ENCODE measurements around the gene ZNF451.

The ZNF451 gene

DNA sequence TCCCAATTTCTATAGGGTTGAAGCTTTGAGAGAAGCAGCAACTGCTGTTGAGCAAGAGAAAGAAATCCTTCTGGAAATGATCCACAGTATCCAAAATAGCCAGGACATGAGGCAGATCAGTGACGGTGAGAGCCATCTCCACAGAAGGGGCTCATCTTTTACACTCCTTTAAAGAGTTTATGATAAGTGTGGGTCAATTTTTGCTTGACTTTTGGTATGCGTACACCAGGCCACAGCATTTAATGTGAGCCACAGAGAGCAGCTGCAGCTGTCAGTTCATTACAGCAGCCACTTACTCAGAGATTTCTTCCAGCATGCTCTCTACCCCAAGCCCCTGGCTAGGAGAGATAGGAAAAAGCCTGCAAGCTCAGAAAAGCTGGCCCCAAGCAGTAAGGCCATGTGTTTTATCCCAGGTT lies 92.0 kb downstream of the ZNF451 start:
- H3K36me3 Mint-ChIP-seq (ENCODE audit: low read depth), result peaks cover 21% of the 10 kb centered on the region
- H3K4me1 Mint-ChIP-seq (ENCODE audit: low read depth), result peaks cover 13% of the 10 kb centered on the region
- H3K27me3 Mint-ChIP-seq (ENCODE audit: low read depth), result no peaks in the 10 kb centered on the region
- H3K9me3 Mint-ChIP-seq, result no peaks in the 10 kb centered on the region
- H3K27ac Mint-ChIP-seq, result no peak overlapping the region
- no peak overlapping the region for H3K4me3 Mint-ChIP-seq

DNA sequence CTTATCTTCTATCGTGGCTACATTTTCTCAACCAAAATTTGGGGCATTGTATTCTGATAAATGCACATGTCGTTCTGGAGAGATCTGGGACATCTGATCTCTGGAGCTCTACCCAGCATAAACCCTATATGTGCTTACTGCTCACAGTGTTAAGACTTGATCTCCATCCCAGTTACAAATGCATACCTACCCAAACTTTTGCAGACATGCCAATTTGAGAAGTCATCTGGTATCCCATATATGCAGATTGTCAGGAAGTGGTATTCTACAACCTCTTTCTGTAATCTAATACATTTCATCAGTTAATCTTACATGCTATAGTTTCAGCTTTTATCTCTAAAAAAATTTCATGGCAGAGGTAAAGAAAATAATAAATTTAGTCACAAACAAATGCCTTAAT lies 93.3 kb downstream of the ZNF451 start:
- H3K4me3 Mint-ChIP-seq, result no peak overlapping the region
- no peaks in the 10 kb centered on the region for H3K9me3 Mint-ChIP-seq
- peaks cover 13% of the 10 kb centered on the region for H3K4me1 Mint-ChIP-seq (ENCODE audit: low read depth)
- no peaks in the 10 kb centered on the region for H3K27me3 Mint-ChIP-seq (ENCODE audit: low read depth)
- H3K27ac Mint-ChIP-seq, result no peak overlapping the region
- H3K36me3 Mint-ChIP-seq (ENCODE audit: low read depth), result peaks cover 21% of the 10 kb centered on the region

DNA sequence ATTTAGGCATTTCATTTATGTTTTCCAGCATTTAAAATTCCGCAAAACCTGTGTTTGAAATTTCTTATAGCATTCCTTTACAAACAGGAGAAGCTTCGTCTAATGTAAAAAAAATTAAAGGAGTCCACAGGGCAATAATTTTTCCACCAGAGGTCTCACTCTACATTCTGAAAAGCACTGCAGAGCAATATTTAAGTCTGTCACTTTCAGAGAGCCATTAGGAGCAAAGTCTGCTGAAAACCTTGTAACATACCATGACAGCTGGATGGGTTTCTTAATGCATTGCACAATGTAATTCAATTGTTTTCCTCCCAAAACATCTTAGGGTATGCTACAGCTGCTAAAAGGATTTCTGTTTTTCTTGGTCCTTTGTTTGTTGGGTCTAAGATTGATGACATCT lies 100.2 kb downstream of the ZNF451 start:
- Mint-ChIP-seq H3K27me3 (ENCODE audit: low read depth) (no peaks in the 10 kb centered on the region), H3K9me3 (no peaks in the 10 kb centered on the region), H3K4me1 (ENCODE audit: low read depth) (peaks cover 5% of the 10 kb centered on the region), H3K36me3 (ENCODE audit: low read depth) (peaks cover 13% of the 10 kb centered on the region), H3K4me3 (no peak overlapping the region), H3K27ac (no peak overlapping the region)

GRCh38 chr6:57193177-57193576 lies 103.2 kb downstream of the ZNF451 start:
- H3K4me1 Mint-ChIP-seq (ENCODE audit: low read depth), result no peaks in the 10 kb centered on the region
- no peaks in the 10 kb centered on the region for H3K27me3 Mint-ChIP-seq (ENCODE audit: low read depth)
- no peak overlapping the region for H3K27ac Mint-ChIP-seq
- H3K9me3 Mint-ChIP-seq, result no peaks in the 10 kb centered on the region
- H3K36me3 Mint-ChIP-seq (ENCODE audit: low read depth), result peaks cover 14% of the 10 kb centered on the region
- H3K4me3 Mint-ChIP-seq, result no peak overlapping the region

- H3K36me3 Mint-ChIP-seq (ENCODE audit: low read depth), result peaks cover 14% of the 10 kb centered on the region
- no peaks in the 10 kb centered on the region for H3K9me3 Mint-ChIP-seq
- H3K4me3 Mint-ChIP-seq, result no peak overlapping the region
- H3K27me3 Mint-ChIP-seq (ENCODE audit: low read depth), result no peaks in the 10 kb centered on the region
- H3K4me1 Mint-ChIP-seq (ENCODE audit: low read depth), result peaks cover 2% of the 10 kb centered on the region
- H3K27ac Mint-ChIP-seq, result no peak overlapping the region
These were observed 105.5 kb downstream of the ZNF451 start for GRCh38 chr6:57195457-57195856.

- no peaks in the 10 kb centered on the region for H3K9me3 Mint-ChIP-seq
- H3K4me1 Mint-ChIP-seq (ENCODE audit: low read depth), result peaks cover 2% of the 10 kb centered on the region
- no peak overlapping the region for H3K4me3 Mint-ChIP-seq
- no peaks in the 10 kb centered on the region for H3K27me3 Mint-ChIP-seq (ENCODE audit: low read depth)
- no peak overlapping the region for H3K27ac Mint-ChIP-seq
- peaks cover 9% of the 10 kb centered on the region for H3K36me3 Mint-ChIP-seq (ENCODE audit: low read depth)
These were observed 109.1 kb downstream of the ZNF451 start for GRCh38 chr6:57198926-57199636.

DNA sequence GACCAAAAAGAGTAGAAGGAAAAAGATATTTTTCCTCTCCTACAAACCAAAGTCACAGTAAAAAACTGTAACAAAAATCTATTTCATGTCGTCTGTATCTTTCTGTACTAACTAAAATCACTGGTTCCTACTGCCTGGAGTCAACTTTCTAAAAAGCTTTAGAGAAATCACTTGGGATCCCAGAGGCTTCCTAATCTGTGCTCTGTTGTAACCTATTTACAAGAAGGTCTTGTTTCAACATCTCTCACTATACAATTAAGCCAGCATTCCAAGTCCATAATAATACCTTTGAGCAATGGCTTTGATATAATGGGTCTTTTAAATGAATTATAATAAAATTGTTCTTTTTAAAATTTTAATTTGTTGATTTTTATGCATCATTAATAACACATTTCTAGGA lies 111.7 kb downstream of the ZNF451 start:
- H3K9me3 Mint-ChIP-seq, result no peaks in the 10 kb centered on the region
- no peak overlapping the region for H3K4me3 Mint-ChIP-seq
- no peaks in the 10 kb centered on the region for H3K27me3 Mint-ChIP-seq (ENCODE audit: low read depth)
- H3K4me1 Mint-ChIP-seq (ENCODE audit: low read depth), result peaks cover 5% of the 10 kb centered on the region
- no peak overlapping the region for H3K27ac Mint-ChIP-seq
- peaks cover 2% of the 10 kb centered on the region for H3K36me3 Mint-ChIP-seq (ENCODE audit: low read depth)

- H3K36me3 Mint-ChIP-seq (ENCODE audit: low read depth), result peaks cover 2% of the 10 kb centered on the region
- no peaks in the 10 kb centered on the region for H3K9me3 Mint-ChIP-seq
- H3K27me3 Mint-ChIP-seq (ENCODE audit: low read depth), result no peaks in the 10 kb centered on the region
- H3K27ac Mint-ChIP-seq, result no peak overlapping the region
- peaks cover 4% of the 10 kb centered on the region for H3K4me1 Mint-ChIP-seq (ENCODE audit: low read depth)
- H3K4me3 Mint-ChIP-seq, result no peak overlapping the region
These were observed 115.8 kb downstream of the ZNF451 start for GRCh38 chr6:57205550-57206328.

- Mint-ChIP-seq H3K9me3 (no peaks in the 10 kb centered on the region), H3K36me3 (ENCODE audit: low read depth) (peaks cover 2% of the 10 kb centered on the region), H3K4me1 (ENCODE audit: low read depth) (peaks cover 4% of the 10 kb centered on the region), H3K4me3 (no peak overlapping the region), H3K27ac (no peak overlapping the region), H3K27me3 (ENCODE audit: low read depth) (no peaks in the 10 kb centered on the region)
These were observed 117.2 kb downstream of the ZNF451 start for GRCh38 chr6:57207141-57207540.

GRCh38 chr6:57207872-57208271 lies 117.9 kb downstream of the ZNF451 start:
- Mint-ChIP-seq H3K4me1 (ENCODE audit: low read depth) (peaks cover 4% of the 10 kb centered on the region), H3K36me3 (ENCODE audit: low read depth) (peaks cover 2% of the 10 kb centered on the region), H3K4me3 (no peak overlapping the region), H3K9me3 (no peaks in the 10 kb centered on the region), H3K27me3 (ENCODE audit: low read depth) (no peaks in the 10 kb centered on the region), H3K27ac (no peak overlapping the region)

DNA sequence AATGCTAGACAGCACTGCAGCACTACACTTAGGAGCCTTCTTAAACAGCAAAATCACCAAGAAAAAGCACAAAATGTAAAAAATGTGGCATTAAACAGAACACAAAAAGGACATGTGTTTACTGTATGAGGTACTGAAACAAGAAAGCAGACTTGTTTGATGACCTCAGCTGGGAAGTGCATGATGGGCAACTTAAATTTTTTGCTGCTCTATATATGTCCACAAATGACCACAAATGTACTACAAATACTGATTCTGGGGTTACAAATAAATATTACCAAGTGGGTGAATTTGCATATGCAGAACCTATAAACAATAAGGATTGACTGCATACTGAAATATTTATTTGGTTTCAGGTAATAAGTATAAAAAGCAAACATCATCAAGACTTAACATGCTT lies 119.0 kb downstream of the ZNF451 start:
- H3K4me3 Mint-ChIP-seq, result no peak overlapping the region
- peaks cover 10% of the 10 kb centered on the region for H3K4me1 Mint-ChIP-seq (ENCODE audit: low read depth)
- no peak overlapping the region for H3K27ac Mint-ChIP-seq
- H3K36me3 Mint-ChIP-seq (ENCODE audit: low read depth), result peaks cover 2% of the 10 kb centered on the region
- H3K9me3 Mint-ChIP-seq, result no peaks in the 10 kb centered on the region
- no peaks in the 10 kb centered on the region for H3K27me3 Mint-ChIP-seq (ENCODE audit: low read depth)

DNA sequence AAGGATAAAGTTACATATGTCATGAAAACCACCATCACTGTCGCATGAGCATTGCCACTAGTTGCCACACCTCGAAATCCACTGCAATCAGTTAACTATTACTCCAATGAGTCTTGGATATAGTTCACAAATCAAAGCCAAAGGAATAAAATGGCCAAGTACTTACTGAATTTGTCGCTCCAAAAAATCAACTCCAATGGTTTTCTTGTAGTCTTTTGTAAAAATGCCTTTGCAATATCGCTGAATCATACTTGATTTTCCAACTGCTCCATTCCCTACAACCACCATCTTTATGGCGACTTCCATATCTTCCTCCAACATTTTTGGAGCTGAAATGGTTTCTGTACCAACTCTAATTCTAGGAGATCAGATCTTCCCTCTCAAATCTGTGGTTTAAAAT lies 120.1 kb downstream of the ZNF451 start:
- Mint-ChIP-seq H3K27ac (no peak overlapping the region), H3K36me3 (ENCODE audit: low read depth) (peaks cover 8% of the 10 kb centered on the region), H3K4me1 (ENCODE audit: low read depth) (peaks cover 20% of the 10 kb centered on the region), H3K9me3 (peaks cover 6% of the 10 kb centered on the region), H3K27me3 (ENCODE audit: low read depth) (no peaks in the 10 kb centered on the region), H3K4me3 (no peak overlapping the region)

DNA sequence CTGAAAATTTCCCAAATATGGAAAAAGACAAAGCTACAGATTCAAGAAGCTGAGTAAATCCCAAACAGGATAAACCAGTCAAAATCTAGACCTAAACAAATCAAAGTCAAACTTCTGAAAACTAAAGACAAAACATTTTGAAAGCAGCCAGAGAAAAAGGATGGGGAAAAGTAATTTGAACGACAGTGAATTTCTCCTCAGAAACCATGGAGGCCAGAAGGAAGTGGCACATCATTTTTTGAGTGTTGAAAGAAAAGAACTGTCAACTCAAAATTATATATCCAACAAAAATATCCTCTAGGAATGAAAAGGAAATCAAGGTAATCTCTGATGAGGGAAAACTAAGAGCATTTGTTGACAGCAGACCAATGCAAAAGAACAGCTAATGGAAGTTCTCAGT lies 125.3 kb downstream of the ZNF451 start:
- Mint-ChIP-seq H3K36me3 (ENCODE audit: low read depth) (peaks cover 11% of the 10 kb centered on the region), H3K27ac (no peak overlapping the region), H3K4me1 (ENCODE audit: low read depth) (peaks cover 35% of the 10 kb centered on the region), H3K4me3 (no peak overlapping the region), H3K27me3 (ENCODE audit: low read depth) (peaks cover 6% of the 10 kb centered on the region), H3K9me3 (peaks cover 7% of the 10 kb centered on the region)

GRCh38 chr6:57216235-57217101 lies 126.5 kb downstream of the ZNF451 start:
- peaks cover 7% of the 10 kb centered on the region for H3K9me3 Mint-ChIP-seq
- H3K27ac Mint-ChIP-seq, result no peak overlapping the region
- peaks cover 11% of the 10 kb centered on the region for H3K36me3 Mint-ChIP-seq (ENCODE audit: low read depth)
- H3K4me1 Mint-ChIP-seq (ENCODE audit: low read depth), result peaks cover 38% of the 10 kb centered on the region
- H3K27me3 Mint-ChIP-seq (ENCODE audit: low read depth), result peaks cover 9% of the 10 kb centered on the region
- H3K4me3 Mint-ChIP-seq, result no peak overlapping the region

All from T-helper 1 cell treated with Interleukin-12 subunit alpha and Interleukin-12 subunit beta and Interleukin-4 antibody, amounts not matched to agents 30 μg/mL and 1 μg/mL, for 36 hours (primary cell).